IMR-90 (cell line): ENCODE results near the gene TEX14. TPM values are rescaled to one million over a fixed set of nuclear protein-coding genes. Genes with fewer than 3 reads are reported as not detected.

Experiments used
- ATAC-seq: fragments of 200-7000 bp; cut with Tn5 transposase; 2 replicates; pipeline ENCODE4 v1.9.1; 2020; ENCODE audit warnings: low read depth, mild to moderate bottlenecking, moderate library complexity
- BruUV-seq: library from RNA; stranded (reverse); fragments of 400-500 nt; replicated peaks from 2 replicates; lab custom pipeline; 2021; lab: Mats Ljungman, UMichigan
- CTCF ChIA-PET: fragments of 300-600 bp; formaldehyde crosslinking; extraction: SDS; loops from one replicate; lab custom pipeline; 2021; ENCODE audit warnings: antibody characterized with exemption; lab: Yijun Ruan, JAX
- POLR2A ChIA-PET: fragments of 300-600 bp; sonication (Branson Sonifier 250); formaldehyde crosslinking; loops from one replicate; lab custom pipeline; 2022; ENCODE audit warnings: antibody characterized with exemption; ENCODE audit not compliant: unreplicated experiment; lab: Charles Lee
- DNase-seq: peaks from one replicate; pipeline ENCODE4 v3.0.0; 2013
- H2AFZ ChIP-seq: replicated peaks from 2 replicates; pipeline ENCODE3; 2013; ENCODE audit warnings: low read length, mild to moderate bottlenecking; ENCODE audit not compliant: poor library complexity
- H2AK5ac ChIP-seq: 2 replicates; pipeline ENCODE4 v1.6.1; 2013; ENCODE audit warnings: low read depth, low read length, inconsistent platforms
- H2AK9ac ChIP-seq: replicated peaks from 2 replicates; pipeline ENCODE3; 2013; ENCODE audit warnings: mild to moderate bottlenecking, low read depth, low read length, moderate library complexity; ENCODE audit not compliant: poor library complexity
- H2BK120ac ChIP-seq: 2 replicates; pipeline ENCODE4 v1.6.1; 2013; ENCODE audit warnings: low read depth, low read length, inconsistent platforms
- H2BK15ac ChIP-seq: 3 replicates; pipeline ENCODE4 v1.6.1; 2013; ENCODE audit warnings: low read depth, low read length, inconsistent platforms
- H2BK20ac ChIP-seq: 2 replicates; pipeline ENCODE4 v1.6.1; 2013; ENCODE audit warnings: low read depth, mild to moderate bottlenecking, inconsistent platforms, low read length, moderate library complexity
- H2BK5ac ChIP-seq: 2 replicates; pipeline ENCODE4 v1.6.1; 2013; ENCODE audit warnings: mild to moderate bottlenecking, low read depth, low read length, inconsistent platforms; ENCODE audit not compliant: poor library complexity, severe bottlenecking
- H3K14ac ChIP-seq: replicated peaks from 2 replicates; pipeline ENCODE4 v1.6.1; 2013; ENCODE audit warnings: low read depth, low read length, inconsistent platforms
- H3K18ac ChIP-seq: 2 replicates; pipeline ENCODE4 v1.6.1; 2013; ENCODE audit warnings: low read depth, low read length, control low read depth
- H3K23ac ChIP-seq: 2 replicates; pipeline ENCODE4 v1.6.1; 2013; ENCODE audit warnings: low read depth, low read length, inconsistent platforms
- H3K27ac ChIP-seq: 2 replicates; pipeline ENCODE4 v1.5.1; 2013; ENCODE audit warnings: mild to moderate bottlenecking, control low read depth, low read length; ENCODE audit not compliant: insufficient read depth
- H3K27me3 ChIP-seq: 2 replicates; pipeline ENCODE4 v1.6.1; 2013; ENCODE audit warnings: low read length; ENCODE audit not compliant: control insufficient read depth, insufficient read depth
- H3K36me3 ChIP-seq: 2 replicates; pipeline ENCODE4 v1.6.1; 2013; ENCODE audit warnings: low read length, mixed read lengths; ENCODE audit not compliant: control insufficient read depth, insufficient read depth
- H3K4ac ChIP-seq: 2 replicates; pipeline ENCODE4 v1.6.1; 2013; ENCODE audit warnings: low read depth, low read length, inconsistent platforms
- H3K4me1 ChIP-seq: 2 replicates; pipeline ENCODE4 v1.6.1; 2013; ENCODE audit warnings: low read length, mixed read lengths; ENCODE audit not compliant: control insufficient read depth, insufficient read depth
- H3K4me2 ChIP-seq: 2 replicates; pipeline ENCODE4 v1.6.1; 2013; ENCODE audit warnings: low read depth, mild to moderate bottlenecking, control low read depth, low read length, moderate library complexity
- H3K4me3 ChIP-seq: 2 replicates; pipeline ENCODE4 v1.5.1; 2013; ENCODE audit warnings: low read depth, mild to moderate bottlenecking, control low read depth, low read length, moderate library complexity; ENCODE audit not compliant: insufficient read depth
- H3K56ac ChIP-seq: 2 replicates; pipeline ENCODE4 v1.6.1; 2013; ENCODE audit warnings: low read length, inconsistent platforms; ENCODE audit not compliant: insufficient read depth; ENCODE audit errors: extremely low read depth
- H3K79me1 ChIP-seq, 2 experiments: 2 replicates each; pipeline ENCODE4 v1.6.1; 2013; ENCODE audit warnings: low read length in 2 of 2, inconsistent platforms in 1 of 2, low read depth in 1 of 2
- H3K9ac ChIP-seq: 2 replicates; pipeline ENCODE4 v1.6.1; 2013; ENCODE audit warnings: low read depth, low read length, control low read depth
- H3K9me1 ChIP-seq: 2 replicates; pipeline ENCODE4 v1.6.1; 2013; ENCODE audit warnings: low read length, inconsistent platforms; ENCODE audit not compliant: insufficient read depth
- H3K9me3 ChIP-seq: 2 replicates; pipeline ENCODE4 v1.6.1; 2013; ENCODE audit warnings: low read length; ENCODE audit not compliant: control insufficient read depth, insufficient read depth
- H4K20me1 ChIP-seq: 2 replicates; pipeline ENCODE4 v1.6.1; 2013; ENCODE audit warnings: low read length, inconsistent platforms; ENCODE audit not compliant: insufficient read depth
- H4K5ac ChIP-seq: 2 replicates; pipeline ENCODE4 v1.6.1; 2013; ENCODE audit warnings: mild to moderate bottlenecking, low read depth, low read length, control low read depth
- H4K8ac ChIP-seq, 2 experiments: 2 replicates each; pipeline ENCODE4 v1.6.1; 2013; ENCODE audit warnings: low read depth in 2 of 2, low read length in 2 of 2, control low read depth in 1 of 2, inconsistent platforms in 1 of 2
- H4K91ac ChIP-seq: 2 replicates; pipeline ENCODE4 v1.6.1; 2013; ENCODE audit warnings: low read depth, low read length, inconsistent platforms; ENCODE audit not compliant: insufficient read depth
- BHLHE40 ChIP-seq: fragments of 150-350 bp; IDR thresholded peaks from 2 replicates; pipeline ENCODE4 v1.6.1; 2016; ENCODE audit warnings: mild to moderate bottlenecking, low read depth, low read length
- CHD1 ChIP-seq: IDR thresholded peaks from 2 replicates; pipeline ENCODE4 v1.6.1; 2012; ENCODE audit warnings: low read depth, low read length, improper control_type of control experiment
- CTCF ChIP-seq: conservative IDR thresholded peaks from 2 replicates; pipeline ENCODE4 v1.5.1; 2012; ENCODE audit warnings: mild to moderate bottlenecking, low read depth, low read length, improper control_type of control experiment
- FOS ChIP-seq: fragments of 150-350 bp; IDR thresholded peaks from 2 replicates; pipeline ENCODE4 v1.6.1; 2016; ENCODE audit warnings: low read depth, low read length
- MAFK ChIP-seq: IDR thresholded peaks from 2 replicates; pipeline ENCODE4 v1.6.1; 2012; ENCODE audit warnings: low read depth, low read length, improper control_type of control experiment
- MAZ ChIP-seq: IDR thresholded peaks from 2 replicates; pipeline ENCODE4 v1.6.1; 2012; ENCODE audit warnings: low read depth, mild to moderate bottlenecking, low read length, improper control_type of control experiment, moderate library complexity, borderline replicate concordance
- MXI1 ChIP-seq: IDR thresholded peaks from 2 replicates; pipeline ENCODE4 v1.6.1; 2012; ENCODE audit warnings: low read depth, mild to moderate bottlenecking, low read length, moderate library complexity, borderline replicate concordance
- NFE2L2 ChIP-seq: fragments of 150-350 bp; IDR thresholded peaks from 2 replicates; pipeline ENCODE4 v1.6.1; 2016; ENCODE audit warnings: low read depth, mild to moderate bottlenecking, low read length
- POLR2A ChIP-seq: IDR thresholded peaks from 2 replicates; pipeline ENCODE4 v1.6.1; 2012; ENCODE audit warnings: mild to moderate bottlenecking, low read depth, low read length
- RAD21 ChIP-seq: IDR thresholded peaks from 2 replicates; pipeline ENCODE4 v1.6.1; 2012; ENCODE audit warnings: low read length, improper control_type of control experiment
- RCOR1 ChIP-seq: IDR thresholded peaks from 2 replicates; pipeline ENCODE4 v1.6.1; 2012; ENCODE audit warnings: mild to moderate bottlenecking, low read length, improper control_type of control experiment; ENCODE audit not compliant: insufficient replicate concordance
- USF2 ChIP-seq: fragments of 150-350 bp; IDR thresholded peaks from 2 replicates; pipeline ENCODE4 v1.6.1; 2017; ENCODE audit warnings: mild to moderate bottlenecking, antibody characterized with exemption, low read length, low read depth
- WGBS, 2 experiments: methylation state at CpG; one replicate each; pipeline versions ENCODE4 v1.1.5 to v1.1.7; 2013; ENCODE audit warnings: missing lambda C conversion rate in 2 of 2; ENCODE audit not compliant: insufficient read length in 1 of 2; ENCODE audit errors: extremely low coverage in 2 of 2; 5-methylcytosine and 5-hydroxymethylcytosine counted together
- dilution Hi-C: fragments of 300-500 bp; cut with HindIII; formaldehyde crosslinking; loops from one replicate; pipeline ENCODE4 v1.14.3; 2018; ENCODE audit warnings: low sequenced_read_pairs; ENCODE audit not compliant: unreplicated experiment
- in situ Hi-C: fragments of 300-500 bp; cut with MboI; formaldehyde crosslinking; loops from 3 replicates; pipeline ENCODE4 v1.14.3; 2019; ENCODE audit warnings: low sequenced_read_pairs, inconsistent platforms, mixed read lengths
- intact Hi-C: fragments of 100-400 bp; cut with micrococcal nuclease; formaldehyde crosslinking; loops from 2 replicates; pipeline ENCODE4 v1.10.0; 2022
- polyA plus RNA-seq, 3 experiments: library from polyadenylated mRNA; depleted of rRNA; stranded (reverse); fragments of >200 nt; gene quantifications; 2 replicates each; pipeline ENCODE4 v1.2.3, GENCODE V29; 2012; ENCODE audit warnings: low replicate concordance in 1 of 3
- total RNA-seq: library from RNA; depleted of rRNA; stranded (reverse); fragments of >200 nt; gene quantifications from 2 replicates; pipeline ENCODE4 v1.2.3, GENCODE V29; 2012
- TF ChIP-seq, protein P1 (sequence below): fragments of 150-350 bp; IDR thresholded peaks from 2 replicates; pipeline ENCODE4 v1.6.1; 2016; ENCODE audit warnings: low read depth, mild to moderate bottlenecking, low read length, moderate library complexity, borderline replicate concordance

Gene TEX14
- total and polyA plus RNA-seq, 2 of the 4 experiments (the other 2 are of a cell fraction) = not detected

DNA sequence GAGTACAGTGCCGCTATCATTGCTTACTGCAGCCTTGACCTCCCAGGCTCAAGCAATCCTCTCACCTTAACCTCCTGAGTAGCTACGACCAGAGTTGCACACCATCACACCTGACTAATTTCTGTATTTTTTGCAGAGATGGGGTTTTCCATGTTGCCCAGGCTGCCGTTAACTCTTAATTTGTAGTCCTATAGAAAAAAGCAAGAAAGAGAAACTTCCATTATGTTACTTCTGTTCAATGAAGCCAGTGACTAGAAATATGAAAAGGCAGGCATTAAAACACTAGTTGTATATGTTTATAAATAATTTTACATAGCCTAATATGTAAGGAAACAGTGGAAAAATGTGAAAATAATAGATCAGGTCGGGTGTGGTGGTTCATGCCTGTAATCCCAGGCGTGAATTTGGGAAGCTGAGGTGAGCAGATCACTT, 10.2 kb upstream of the TEX14 start:
- no peak overlapping the region for H2BK15ac ChIP-seq
- no peaks in the 10 kb centered on the region for H3K9me3 ChIP-seq
- H2AFZ ChIP-seq = no peak overlapping the region
- H3K4me1 ChIP-seq = peaks cover 3% of the 10 kb centered on the region
- H3K4me3 ChIP-seq = no peak overlapping the region
- no peak overlapping the region for H3K9ac ChIP-seq
- no peak overlapping the region for H4K8ac ChIP-seq
- no peak overlapping the region for H3K14ac ChIP-seq
- no peak overlapping the region for H3K27ac ChIP-seq
- no peak overlapping the region for H2BK120ac ChIP-seq
- ATAC-seq (no peak), DNase-seq (no peak)
- H3K27me3 ChIP-seq = no peaks in the 10 kb centered on the region
- H3K18ac ChIP-seq = no peak overlapping the region
- ChIA-PET CTCF (no interaction called here), POLR2A (no interaction called here)
- H2BK20ac ChIP-seq = no peak overlapping the region
- dilution Hi-C loops (no loop called here), intact Hi-C loops (no loop called here), in situ Hi-C loops (no loop called here)
- H3K23ac ChIP-seq = no peak overlapping the region
- no peak overlapping the region for H4K5ac ChIP-seq
- no peaks in the 10 kb centered on the region for H4K20me1 ChIP-seq
- H3K79me1 ChIP-seq = no peaks in the 10 kb centered on the region
- H4K91ac ChIP-seq = no peak overlapping the region
- no peak overlapping the region for H2BK5ac ChIP-seq
- no peak overlapping the region for H3K56ac ChIP-seq
- H3K4me2 ChIP-seq = no peak overlapping the region
- no CpG with 5 or more reads among the region's 5 CpGs for WGBS, 2 experiments
- H2AK9ac ChIP-seq = no peak overlapping the region
- TF ChIP-seq FOS (no peak), USF2 (no peak), MXI1 (no peak), BHLHE40 (no peak), CTCF (no peak), RAD21 (no peak), NFE2L2 (no peak), MAFK (no peak), POLR2A (no peak), RCOR1 (no peak), MAZ (no peak), CHD1 (no peak)
- TF ChIP-seq, protein P1, sequence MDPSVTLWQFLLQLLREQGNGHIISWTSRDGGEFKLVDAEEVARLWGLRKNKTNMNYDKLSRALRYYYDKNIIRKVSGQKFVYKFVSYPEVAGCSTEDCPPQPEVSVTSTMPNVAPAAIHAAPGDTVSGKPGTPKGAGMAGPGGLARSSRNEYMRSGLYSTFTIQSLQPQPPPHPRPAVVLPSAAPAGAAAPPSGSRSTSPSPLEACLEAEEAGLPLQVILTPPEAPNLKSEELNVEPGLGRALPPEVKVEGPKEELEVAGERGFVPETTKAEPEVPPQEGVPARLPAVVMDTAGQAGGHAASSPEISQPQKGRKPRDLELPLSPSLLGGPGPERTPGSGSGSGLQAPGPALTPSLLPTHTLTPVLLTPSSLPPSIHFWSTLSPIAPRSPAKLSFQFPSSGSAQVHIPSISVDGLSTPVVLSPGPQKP = no peak
- no TSS peak for BruUV-seq
- no peak overlapping the region for H2AK5ac ChIP-seq
- H3K9me1 ChIP-seq = peaks cover 2% of the 10 kb centered on the region; the same call in 1 of the 2 replicates
- peaks cover 6% of the 10 kb centered on the region; the same call in 1 of the 2 replicates for H3K36me3 ChIP-seq
- no peak overlapping the region for H3K4ac ChIP-seq
